HG03280 (cell line): ENCODE measurements around the gene KIAA0319L.

Source experiments
- ATAC-seq: cut with Tn5 transposase; IDR thresholded peaks from one replicate; pipeline ENCODE4 v1.9.1; 2021; ENCODE audit warnings: mild to moderate bottlenecking, moderate library complexity; ENCODE audit not compliant: unreplicated experiment

Gene KIAA0319L

GRCh38 chr1:35398739-35399138 is 158.5 kb downstream of the KIAA0319L start:
- no peak for ATAC-seq

DNA sequence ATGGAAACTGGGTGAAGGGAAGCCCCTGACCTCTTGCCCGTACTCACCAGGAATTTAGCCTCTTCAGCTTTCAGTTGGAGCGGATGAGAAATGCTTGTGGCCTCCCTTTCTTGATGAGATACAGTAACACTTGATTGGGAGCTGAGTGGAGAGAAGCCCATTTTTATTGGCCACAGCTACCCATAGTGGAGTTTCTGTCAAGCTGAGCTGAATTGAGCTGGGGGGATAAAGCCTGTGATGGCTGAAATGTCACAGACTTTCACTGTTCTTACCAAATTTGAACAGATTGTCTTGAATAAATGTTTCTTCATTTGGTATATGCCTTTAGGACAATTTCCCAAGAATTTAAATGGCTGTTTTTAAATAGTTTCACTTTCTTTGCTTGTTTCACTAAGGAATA is 162.8 kb downstream of the KIAA0319L start:
- ATAC-seq = no peak

DNA sequence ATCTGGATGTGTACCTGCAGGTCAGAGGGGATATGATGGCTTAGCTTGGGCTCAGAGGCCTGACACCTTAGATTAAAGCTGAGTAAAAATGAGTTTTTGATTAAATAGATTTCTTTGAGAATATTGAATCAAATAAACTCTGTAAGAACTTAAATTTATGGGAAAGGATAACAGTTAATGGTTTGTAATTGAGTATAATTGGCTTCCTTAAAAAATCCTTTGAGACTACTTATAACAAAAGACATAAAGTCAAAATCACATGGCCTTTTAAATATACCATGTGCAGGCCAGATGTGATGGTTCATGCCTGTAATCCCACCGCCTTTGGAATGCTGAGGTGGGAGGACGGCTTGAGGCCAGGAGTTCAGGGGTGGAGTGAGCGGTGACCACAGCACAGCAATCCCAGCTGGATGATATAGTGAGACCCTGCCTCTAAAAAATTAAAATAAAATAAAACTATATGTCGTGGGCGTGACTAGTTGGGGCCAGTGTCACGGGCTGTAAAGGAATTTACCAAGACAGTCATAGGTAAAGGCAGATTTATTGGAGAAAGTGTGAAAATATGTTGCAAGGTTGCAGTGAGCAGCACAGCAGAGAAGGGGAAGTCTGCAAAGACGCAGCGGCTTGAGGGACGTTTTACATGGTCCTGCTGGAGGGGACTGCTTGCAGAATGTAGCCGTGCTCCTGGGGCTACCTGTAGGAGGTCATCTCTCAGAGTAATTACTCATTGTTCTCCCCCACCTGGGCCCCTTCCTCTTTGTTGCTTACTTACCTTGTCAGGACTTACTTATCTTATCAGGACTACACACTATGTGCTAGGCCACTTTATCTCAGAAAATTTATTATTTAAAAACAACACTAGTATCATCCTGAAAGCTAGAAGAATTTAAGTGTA is 166.4 kb downstream of the KIAA0319L start:
- no peak for ATAC-seq

- no peak for ATAC-seq
Observed at GRCh38 chr1:35386959-35387358, 170.2 kb downstream of the KIAA0319L start.

DNA sequence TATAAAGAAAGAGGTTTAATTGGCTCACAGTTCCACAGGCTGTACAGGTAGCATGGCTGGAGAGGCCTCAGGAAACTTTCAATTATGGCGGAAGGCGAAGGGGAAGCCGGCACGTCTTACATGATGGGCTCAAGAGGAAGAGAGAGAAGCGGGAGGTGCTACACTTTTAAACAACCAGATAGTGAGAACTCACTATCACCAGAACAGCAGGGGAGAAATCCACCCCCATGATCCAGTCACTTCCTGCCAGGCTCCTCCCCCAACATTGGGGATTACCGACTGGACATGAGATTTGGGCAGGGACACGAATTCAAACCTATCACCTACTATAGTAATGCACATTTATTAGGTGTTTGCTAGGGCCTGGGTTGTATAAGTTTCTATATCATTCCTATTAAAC is 170.9 kb downstream of the KIAA0319L start:
- no peak for ATAC-seq
